Spleen (tissue), 7 donors: ENCODE data around the gene CLDN4.

ENCODE experiments used
- CTCF ChIP-seq, 11 experiments: fragments of 200-600 bp in 7 of 11; fragments of 450-650 bp in 4 of 11; sonication (generic) in 4 of 11; IDR thresholded peaks in 8 of 11; conservative IDR thresholded peaks in 3 of 11; 1 replicate in 7 of 11; 2 replicates in 4 of 11; pipeline versions ENCODE4 v1.4.0 to v1.8.0; 2016 to 2021; ENCODE audit warnings: antibody characterized with exemption in 11 of 11, inconsistent platforms in 4 of 11, mild to moderate bottlenecking in 1 of 11
- POLR2A ChIP-seq, 3 donors: fragments of 450-650 bp; IDR thresholded peaks; one replicate each; pipeline ENCODE4 v1.5.1; 2017; ENCODE audit warnings: antibody characterized with exemption in 3 of 3, mild to moderate bottlenecking in 1 of 3
- donor health status: DM: no; HTN: no; CAD: no; lungs with moderate emphysema.
- donor health status: DM: no; HTN: no; CAD: no.
- donor health status: DM: no; HTN: no; CAD: no.

GRCh38 chr7:73856941-73857340 is 26.1 kb downstream of the CLDN4 start:
- no peak for TF ChIP-seq CTCF (IDR thresholded peaks at IDR 0.05 in 8 of 11, conservative IDR thresholded peaks at IDR 0.05 in 3 of 11)
- no peak for TF ChIP-seq POLR2A (IDR thresholded peaks at IDR 0.05)
